Nephron (organoid): ENCODE results near the gene AMZ1.

Source experiments
- H3K27ac Mint-ChIP-seq, 3 experiments: 2 replicates each; pipeline ENCODE4 v1.8.0; 2020; ENCODE audit warnings: mixed read lengths in 3 of 3, mild to moderate bottlenecking in 2 of 3, moderate library complexity in 1 of 3
- H3K27me3 Mint-ChIP-seq: 2 replicates; pipeline ENCODE4 v1.8.0; 2021; ENCODE audit warnings: low read depth, mild to moderate bottlenecking, moderate library complexity, mixed read lengths
- H3K36me3 Mint-ChIP-seq: 2 replicates; pipeline ENCODE4 v1.8.0; 2020; ENCODE audit warnings: low read depth, mixed read lengths
- H3K4me1 Mint-ChIP-seq: 2 replicates; pipeline ENCODE4 v1.8.0; 2020; ENCODE audit warnings: mixed read lengths
- H3K4me3 Mint-ChIP-seq, 3 experiments: 2 replicates each; pipeline ENCODE4 v1.8.0; 2020; ENCODE audit warnings: mild to moderate bottlenecking in 3 of 3, mixed read lengths in 3 of 3, moderate library complexity in 2 of 3
- H3K9me3 Mint-ChIP-seq: 2 replicates; pipeline ENCODE4 v1.8.0; 2020; ENCODE audit warnings: mixed read lengths
- TF ChIP-seq, protein P1 (sequence below), 3 experiments: fragments of 200-600 bp; sonication (generic); IDR thresholded peaks; one replicate each; pipeline ENCODE4 v1.5.0; 2021; ENCODE audit warnings: antibody characterized with exemption in 3 of 3; ENCODE audit not compliant: unreplicated experiment in 3 of 3

The AMZ1 gene

DNA sequence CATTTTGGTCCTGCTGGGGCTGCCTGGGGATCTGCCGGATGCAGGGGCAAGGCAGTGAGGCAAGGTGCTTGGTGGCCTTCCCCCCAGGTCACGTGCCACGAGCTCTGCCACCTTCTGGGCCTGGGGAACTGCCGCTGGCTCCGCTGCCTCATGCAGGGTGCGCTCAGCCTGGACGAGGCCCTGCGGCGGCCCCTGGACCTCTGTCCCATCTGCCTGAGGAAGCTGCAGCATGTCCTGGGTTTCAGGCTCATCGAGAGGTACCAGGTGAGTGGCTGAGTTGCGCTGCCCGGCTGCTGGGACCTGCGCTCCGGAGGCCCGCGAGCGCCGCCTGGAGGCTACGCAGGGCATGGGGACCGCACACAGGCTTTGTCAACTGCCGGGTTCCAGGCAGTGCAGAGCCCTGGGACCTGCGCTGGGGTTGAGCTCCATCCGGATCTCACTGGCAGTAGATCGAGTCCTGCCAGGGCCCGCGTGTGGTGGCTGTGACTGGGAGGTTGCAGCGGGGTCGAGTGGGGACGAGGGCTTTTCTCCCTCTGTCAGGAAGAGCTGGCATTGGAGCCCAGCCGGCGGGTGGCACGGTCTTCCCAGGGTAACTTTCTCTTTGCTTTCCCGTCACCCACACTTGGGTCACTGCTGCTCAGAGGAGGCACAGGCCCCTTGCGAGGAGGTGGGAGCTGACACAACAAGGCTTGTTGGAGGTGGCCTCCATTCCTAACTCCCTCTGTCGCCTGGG, 21.7 kb downstream of the AMZ1 start:
- Mint-ChIP-seq H3K27me3 (peaks cover 18% of the 10 kb centered on the region), H3K4me1 (peaks cover 27% of the 10 kb centered on the region), H3K36me3 (peaks cover 15% of the 10 kb centered on the region), H3K27ac (no peak overlapping the region), H3K9me3 (no peaks in the 10 kb centered on the region), H3K4me3 (no peak overlapping the region)
- TF ChIP-seq, protein P1, sequence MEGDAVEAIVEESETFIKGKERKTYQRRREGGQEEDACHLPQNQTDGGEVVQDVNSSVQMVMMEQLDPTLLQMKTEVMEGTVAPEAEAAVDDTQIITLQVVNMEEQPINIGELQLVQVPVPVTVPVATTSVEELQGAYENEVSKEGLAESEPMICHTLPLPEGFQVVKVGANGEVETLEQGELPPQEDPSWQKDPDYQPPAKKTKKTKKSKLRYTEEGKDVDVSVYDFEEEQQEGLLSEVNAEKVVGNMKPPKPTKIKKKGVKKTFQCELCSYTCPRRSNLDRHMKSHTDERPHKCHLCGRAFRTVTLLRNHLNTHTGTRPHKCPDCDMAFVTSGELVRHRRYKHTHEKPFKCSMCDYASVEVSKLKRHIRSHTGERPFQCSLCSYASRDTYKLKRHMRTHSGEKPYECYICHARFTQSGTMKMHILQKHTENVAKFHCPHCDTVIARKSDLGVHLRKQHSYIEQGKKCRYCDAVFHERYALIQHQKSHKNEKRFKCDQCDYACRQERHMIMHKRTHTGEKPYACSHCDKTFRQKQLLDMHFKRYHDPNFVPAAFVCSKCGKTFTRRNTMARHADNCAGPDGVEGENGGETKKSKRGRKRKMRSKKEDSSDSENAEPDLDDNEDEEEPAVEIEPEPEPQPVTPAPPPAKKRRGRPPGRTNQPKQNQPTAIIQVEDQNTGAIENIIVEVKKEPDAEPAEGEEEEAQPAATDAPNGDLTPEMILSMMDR (IDR thresholded peaks at IDR 0.05; ENCODE audit: unreplicated experiment in 3 of 3): peak; percentile 91 to 94 (median 92)

GRCh38 chr7:2710286-2710655, 22.3 kb downstream of the AMZ1 start:
- peaks cover 30% of the 10 kb centered on the region for H3K4me1 Mint-ChIP-seq
- peaks cover 15% of the 10 kb centered on the region for H3K27me3 Mint-ChIP-seq
- TF ChIP-seq, protein P1 (IDR thresholded peaks at IDR 0.05; ENCODE audit: unreplicated experiment in 3 of 3): no peak
- H3K27ac Mint-ChIP-seq: no peak overlapping the region
- peaks cover 17% of the 10 kb centered on the region for H3K36me3 Mint-ChIP-seq
- H3K4me3 Mint-ChIP-seq: no peak overlapping the region
- H3K9me3 Mint-ChIP-seq: no peaks in the 10 kb centered on the region

DNA sequence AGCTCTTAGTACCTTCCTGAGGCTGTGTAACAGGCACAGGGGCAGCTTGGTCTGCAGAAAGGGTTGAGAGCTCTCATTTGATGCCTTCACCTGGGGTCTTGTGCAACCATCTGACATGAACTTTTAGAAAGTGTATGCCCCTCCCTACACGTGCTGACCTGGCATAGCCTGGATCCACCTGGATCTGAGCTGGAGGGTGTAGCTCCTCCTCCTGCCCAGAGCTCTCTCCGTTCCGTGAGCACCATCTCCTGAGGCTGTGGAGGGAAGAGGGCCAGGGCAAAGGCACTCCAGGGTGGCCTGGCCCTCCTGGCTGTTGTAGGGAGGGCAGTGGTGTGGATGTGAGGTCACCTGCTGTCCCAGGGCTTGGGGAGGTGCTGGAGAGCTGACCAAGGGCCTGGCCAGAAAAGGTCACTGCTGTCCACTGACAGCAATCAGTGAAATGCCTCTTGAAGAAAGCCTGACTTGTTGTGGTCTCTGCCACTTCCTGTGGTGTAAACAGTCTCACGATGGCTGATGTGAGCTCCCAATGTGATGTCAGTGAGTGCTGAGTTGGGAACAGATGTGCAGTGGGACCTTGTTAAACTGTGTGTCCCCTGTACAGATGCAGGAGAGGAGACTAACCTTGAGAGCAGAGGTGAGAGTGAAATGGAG, 23.0 kb downstream of the AMZ1 start:
- Mint-ChIP-seq H3K4me1 (peaks cover 36% of the 10 kb centered on the region), H3K36me3 (peaks cover 17% of the 10 kb centered on the region), H3K9me3 (no peaks in the 10 kb centered on the region), H3K27ac (no peak overlapping the region), H3K27me3 (peaks cover 13% of the 10 kb centered on the region), H3K4me3 (peak overlapping the region in 1 of 3 experiments; percentile 19)
- TF ChIP-seq, protein P1 (IDR thresholded peaks at IDR 0.05; ENCODE audit: unreplicated experiment in 3 of 3): no peak

- peaks cover 40% of the 10 kb centered on the region for H3K4me1 Mint-ChIP-seq
- H3K9me3 Mint-ChIP-seq: no peaks in the 10 kb centered on the region
These were observed 24.1 kb downstream of the AMZ1 start for GRCh38 chr7:2711895-2712675.

DNA sequence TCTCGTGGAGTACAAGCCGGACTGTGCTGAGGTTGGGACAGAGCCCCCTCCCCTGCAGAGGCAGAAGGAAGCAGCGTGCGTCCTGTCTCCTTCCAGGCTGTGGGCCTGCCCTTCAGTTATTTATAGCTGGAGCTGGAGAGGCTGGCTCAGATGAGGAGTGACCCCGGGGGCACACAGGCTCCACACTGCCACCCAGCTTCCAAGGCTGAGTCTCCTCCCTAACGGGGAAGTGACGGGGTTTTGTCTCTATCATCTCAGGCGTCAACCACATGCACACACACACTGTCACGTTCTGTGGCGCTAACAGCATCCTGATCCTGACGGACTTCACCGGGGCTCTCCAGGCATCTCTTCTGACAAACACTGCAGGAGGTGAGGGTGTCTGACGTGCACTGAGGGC, 25.4 kb downstream of the AMZ1 start:
- peaks cover 22% of the 10 kb centered on the region for H3K36me3 Mint-ChIP-seq
- H3K4me1 Mint-ChIP-seq: peaks cover 53% of the 10 kb centered on the region
- H3K27me3 Mint-ChIP-seq: peaks cover 7% of the 10 kb centered on the region
- H3K4me3 Mint-ChIP-seq: peak overlapping the region in 1 of 3 experiments; percentile 7
- TF ChIP-seq, protein P1 (IDR thresholded peaks at IDR 0.05; ENCODE audit: unreplicated experiment in 3 of 3): no peak
- no peaks in the 10 kb centered on the region for H3K9me3 Mint-ChIP-seq
- peak overlapping the region; percentile 52 to 82 (median 73) for H3K27ac Mint-ChIP-seq

More at GRCh38 chr7:2711895-2712675, 24.1 kb downstream of the AMZ1 start:
- Mint-ChIP-seq H3K27ac (no peak overlapping the region), H3K4me3 (no peak overlapping the region), H3K36me3 (peaks cover 17% of the 10 kb centered on the region), H3K27me3 (peaks cover 11% of the 10 kb centered on the region)
- TF ChIP-seq, protein P1 (IDR thresholded peaks at IDR 0.05; ENCODE audit: unreplicated experiment in 3 of 3): no peak
